Astrocyte (in vitro differentiated cells and primary cell): ENCODE measurements around the gene COL18A1. TPM values are rescaled to one million over a fixed set of nuclear protein-coding genes. Genes with fewer than 3 reads are reported as not detected.
A peak's percentile ranks its signal among the peaks of the same experiment; 100 is the strongest.

Experiments used
- DNase-seq: peaks from one replicate; pipeline ENCODE4 v3.0.0-alpha.2; 2010; ENCODE audit warnings: low read depth
- FAIRE-seq: peaks from 2 replicates; lab custom pipeline; 2011; peaks lifted over from hg19 to GRCh38; lab: Jason Lieb, UNC
- H2AFZ ChIP-seq: 2 replicates; pipeline ENCODE4 v1.6.0; 2012; ENCODE audit warnings: low read depth, low read length, inconsistent platforms
- H3K27ac ChIP-seq: 2 replicates; pipeline ENCODE4 v1.5.1; 2011; ENCODE audit warnings: low read depth, low read length, inconsistent platforms
- H3K27me3 ChIP-seq: 2 replicates; pipeline ENCODE4 v1.6.0; 2011; ENCODE audit warnings: low read length, inconsistent platforms; ENCODE audit not compliant: insufficient read depth
- H3K36me3 ChIP-seq: 2 replicates; pipeline ENCODE4 v1.5.1; 2011; ENCODE audit warnings: low read length, inconsistent platforms; ENCODE audit not compliant: insufficient read depth
- H3K4me1 ChIP-seq: 2 replicates; pipeline ENCODE4 v1.5.1; 2011; ENCODE audit warnings: low read length, inconsistent platforms; ENCODE audit not compliant: insufficient read depth
- H3K4me2 ChIP-seq: 2 replicates; pipeline ENCODE4 v1.6.0; 2012; ENCODE audit warnings: low read length, inconsistent platforms
- H3K4me3 ChIP-seq: 2 replicates; pipeline ENCODE4 v1.5.1; 2011; ENCODE audit warnings: low read depth, mild to moderate bottlenecking, low read length, inconsistent platforms; ENCODE audit not compliant: insufficient read depth
- H3K79me2 ChIP-seq: 2 replicates; pipeline ENCODE4 v1.6.0; 2012; ENCODE audit warnings: mild to moderate bottlenecking, low read length, inconsistent platforms; ENCODE audit not compliant: insufficient read depth
- H3K9ac ChIP-seq: 2 replicates; pipeline ENCODE4 v1.6.0; 2012; ENCODE audit warnings: mild to moderate bottlenecking, low read length, inconsistent platforms
- H3K9me3 ChIP-seq: 2 replicates; pipeline ENCODE4 v1.5.1; 2012; ENCODE audit warnings: low read depth, mild to moderate bottlenecking, low read length, inconsistent platforms; ENCODE audit not compliant: insufficient read depth
- H4K20me1 ChIP-seq: 2 replicates; pipeline ENCODE4 v1.6.0; 2012; ENCODE audit warnings: low read length, inconsistent platforms; ENCODE audit not compliant: insufficient read depth
- H3K27ac Mint-ChIP-seq: one replicate; pipeline ENCODE4 v1.8.0; 2021; ENCODE audit warnings: mild to moderate bottlenecking, mixed read lengths; ENCODE audit not compliant: unreplicated experiment
- H3K27me3 Mint-ChIP-seq: one replicate; pipeline ENCODE4 v1.8.0; 2021; ENCODE audit warnings: low read depth, mixed read lengths; ENCODE audit not compliant: unreplicated experiment
- H3K36me3 Mint-ChIP-seq: one replicate; pipeline ENCODE4 v1.8.0; 2021; ENCODE audit warnings: low read depth, mixed read lengths; ENCODE audit not compliant: unreplicated experiment
- H3K4me1 Mint-ChIP-seq: one replicate; pipeline ENCODE4 v1.8.0; 2021; ENCODE audit warnings: low read depth, mixed read lengths; ENCODE audit not compliant: unreplicated experiment
- H3K4me3 Mint-ChIP-seq: one replicate; pipeline ENCODE4 v1.8.0; 2021; ENCODE audit warnings: mild to moderate bottlenecking, moderate library complexity, mixed read lengths; ENCODE audit not compliant: unreplicated experiment
- H3K9me3 Mint-ChIP-seq: one replicate; pipeline ENCODE4 v1.8.0; 2021; ENCODE audit warnings: mild to moderate bottlenecking, mixed read lengths; ENCODE audit not compliant: unreplicated experiment
- CTCF ChIP-seq: IDR thresholded peaks from 2 replicates; pipeline ENCODE4 v1.5.1; 2011; ENCODE audit warnings: low read depth, mild to moderate bottlenecking, inconsistent platforms, low read length, moderate library complexity; ENCODE audit not compliant: insufficient read depth
- EZH2 ChIP-seq: IDR thresholded peaks from 2 replicates; pipeline ENCODE4 v1.6.1; 2012; ENCODE audit warnings: mild to moderate bottlenecking, low read length, inconsistent platforms; ENCODE audit not compliant: insufficient read depth
- total RNA-seq: library from RNA; stranded (reverse); gene quantifications from 2 replicates; pipeline ENCODE4 v1.2.1, GENCODE V29; 2021

COL18A1 gene
- total RNA-seq, 1 donor from 2014 or later, result 616 TPM

- H3K36me3 ChIP-seq, result no peaks in the 10 kb centered on the region
- H3K4me1 ChIP-seq, result peaks cover 21% of the 10 kb centered on the region
- H3K27me3 Mint-ChIP-seq, result no peaks in the 10 kb centered on the region
- DNase-seq (no peak), FAIRE-seq (no peak)
- peaks cover 17% of the 10 kb centered on the region for H3K79me2 ChIP-seq
- no peak overlapping the region for H2AFZ ChIP-seq
- H3K27ac Mint-ChIP-seq, result peak overlapping the region; percentile 85
- H3K9me3 ChIP-seq, result no peaks in the 10 kb centered on the region
- H3K9ac ChIP-seq, result no peak overlapping the region
- no peak overlapping the region for H3K4me2 ChIP-seq
- H3K27ac ChIP-seq, result no peak overlapping the region
- peak overlapping the region; percentile 25 for H3K4me3 Mint-ChIP-seq
- H3K4me1 Mint-ChIP-seq, result peaks cover 27% of the 10 kb centered on the region
- peaks cover 27% of the 10 kb centered on the region for H4K20me1 ChIP-seq
- H3K9me3 Mint-ChIP-seq, result peaks cover 12% of the 10 kb centered on the region
- TF ChIP-seq EZH2 (no peak), CTCF (no peak)
- no peaks in the 10 kb centered on the region for H3K27me3 ChIP-seq
- peaks cover 46% of the 10 kb centered on the region for H3K36me3 Mint-ChIP-seq
- no peak overlapping the region for H3K4me3 ChIP-seq
Measured at GRCh38 chr21:45461806-45462341, 56.9 kb downstream of the COL18A1 start.

DNA sequence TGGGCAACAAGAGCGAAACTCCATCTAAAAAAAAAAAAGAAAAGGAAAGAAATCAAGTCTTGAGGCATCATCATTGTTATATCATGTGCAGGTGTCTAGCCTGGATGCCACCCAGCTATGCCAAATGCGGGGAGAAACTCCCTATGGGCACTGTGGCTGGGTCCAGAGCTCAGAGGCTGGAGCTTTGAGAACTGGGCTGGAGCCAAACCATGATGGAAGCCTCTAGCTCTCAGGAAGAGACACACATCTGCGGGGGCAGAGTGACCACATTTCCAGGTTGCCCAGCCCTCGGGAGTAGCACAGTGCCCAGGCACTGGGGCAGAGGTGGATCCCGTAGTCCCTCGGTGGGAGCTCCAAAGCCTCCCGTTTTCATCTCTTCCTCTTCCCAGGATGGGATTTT is 58.9 kb downstream of the COL18A1 start:
- H3K9me3 Mint-ChIP-seq, result peaks cover 12% of the 10 kb centered on the region
- no peak overlapping the region for H3K27ac Mint-ChIP-seq
- H3K4me3 Mint-ChIP-seq, result no peak overlapping the region
- H3K9ac ChIP-seq, result no peak overlapping the region
- no peak overlapping the region for H2AFZ ChIP-seq
- FAIRE-seq (no peak), DNase-seq (no peak)
- H3K27me3 Mint-ChIP-seq, result no peaks in the 10 kb centered on the region
- H3K27me3 ChIP-seq, result no peaks in the 10 kb centered on the region
- H3K4me1 ChIP-seq, result peaks cover 21% of the 10 kb centered on the region
- H3K4me1 Mint-ChIP-seq, result peaks cover 27% of the 10 kb centered on the region
- peaks cover 24% of the 10 kb centered on the region for H3K79me2 ChIP-seq
- no peak for TF ChIP-seq EZH2
- no peak for TF ChIP-seq CTCF
- no peak overlapping the region for H3K4me3 ChIP-seq
- peaks cover 32% of the 10 kb centered on the region for H4K20me1 ChIP-seq
- H3K9me3 ChIP-seq, result no peaks in the 10 kb centered on the region
- no peak overlapping the region for H3K27ac ChIP-seq
- H3K4me2 ChIP-seq, result no peak overlapping the region
- H3K36me3 ChIP-seq, result no peaks in the 10 kb centered on the region
- H3K36me3 Mint-ChIP-seq, result peaks cover 50% of the 10 kb centered on the region

GRCh38 chr21:45464309-45464708 is 59.3 kb downstream of the COL18A1 start:
- peaks cover 50% of the 10 kb centered on the region for H3K36me3 Mint-ChIP-seq
- peaks cover 24% of the 10 kb centered on the region for H3K79me2 ChIP-seq

More at GRCh38 chr21:45464309-45464708, 59.3 kb downstream of the COL18A1 start:
- no peaks in the 10 kb centered on the region for H3K27me3 Mint-ChIP-seq
- H3K9me3 Mint-ChIP-seq, result peaks cover 12% of the 10 kb centered on the region
- Histone ChIP-seq H3K9me3 (no peaks in the 10 kb centered on the region), H3K4me3 (no peak overlapping the region), H4K20me1 (peaks cover 32% of the 10 kb centered on the region), H3K9ac (no peak overlapping the region), H3K27ac (no peak overlapping the region), H3K4me1 (peaks cover 21% of the 10 kb centered on the region), H3K4me2 (no peak overlapping the region), H3K27me3 (no peaks in the 10 kb centered on the region), H3K36me3 (no peaks in the 10 kb centered on the region), H2AFZ (no peak overlapping the region)
- H3K4me3 Mint-ChIP-seq, result no peak overlapping the region
- H3K4me1 Mint-ChIP-seq, result peaks cover 27% of the 10 kb centered on the region
- no peak for DNase-seq
- no peak for FAIRE-seq
- peak overlapping the region; percentile 26 for H3K27ac Mint-ChIP-seq
- no peak for TF ChIP-seq EZH2
- no peak for TF ChIP-seq CTCF
